Measurements from ENCODE around the gene KIF6.

KIF6 gene

GRCh38 chr6:39642270-39642669, 82.9 kb downstream of the KIF6 start:
- Histone ChIP-seq H3K36me3 (ENCODE audit: control insufficient read depth in 4 of 4, insufficient read depth in 4 of 4, low read length in 3 of 4) (no peaks in the 10 kb centered on the region), H3K4me3 (ENCODE audit: control insufficient read depth in 1 of 7, extremely low read depth in 1 of 7, insufficient read depth in 4 of 7, low read depth in 2 of 7, low read length in 6 of 7) (no peak overlapping the region), H3K27me3 (replicated peaks in 2 of 5; ENCODE audit: control insufficient read depth in 4 of 5, insufficient read depth in 5 of 5, low read length in 4 of 5) (peaks cover 0 to 5% (median 2%) of the 10 kb centered on the region in 5 experiments), H3K9me3 (ENCODE audit: control extremely low read depth in 1 of 5, control insufficient read depth in 4 of 5, insufficient read depth in 2 of 5, low read depth in 1 of 5, low read length in 4 of 5) (no peaks in the 10 kb centered on the region), H3K27ac (ENCODE audit: insufficient read depth in 1 of 2, low read depth in 1 of 2, low read length in 2 of 2, poor library complexity in 1 of 2, severe bottlenecking in 2 of 2) (no peak overlapping the region), H3K4me1 (ENCODE audit: control extremely low read depth in 1 of 4, control insufficient read depth in 4 of 4, insufficient read depth in 4 of 4, low read length in 3 of 4) (no peaks in the 10 kb centered on the region)
- 82% methylated on average over 1 of the region's 2 CpGs for WGBS (ENCODE audit: insufficient coverage)
- ChIA-PET CTCF (no interaction called here), POLR2A (no interaction called here)
- no peak for DNase-seq

GRCh38 chr6:39638126-39638822, 86.9 kb downstream of the KIF6 start:
- no peak for DNase-seq
- Histone ChIP-seq H3K36me3 (ENCODE audit: control insufficient read depth in 4 of 4, insufficient read depth in 4 of 4, low read length in 3 of 4) (no peaks in the 10 kb centered on the region), H3K27me3 (replicated peaks in 2 of 5; ENCODE audit: control insufficient read depth in 4 of 5, insufficient read depth in 5 of 5, low read length in 4 of 5) (peaks cover 0 to 5% (median 0%) of the 10 kb centered on the region in 5 experiments), H3K4me1 (ENCODE audit: control extremely low read depth in 1 of 4, control insufficient read depth in 4 of 4, insufficient read depth in 4 of 4, low read length in 3 of 4) (no peaks in the 10 kb centered on the region), H3K27ac (ENCODE audit: insufficient read depth in 1 of 2, low read depth in 1 of 2, low read length in 2 of 2, poor library complexity in 1 of 2, severe bottlenecking in 2 of 2) (no peak overlapping the region), H3K4me3 (ENCODE audit: control insufficient read depth in 1 of 7, extremely low read depth in 1 of 7, insufficient read depth in 4 of 7, low read depth in 2 of 7, low read length in 6 of 7) (no peak overlapping the region), H3K9me3 (ENCODE audit: control extremely low read depth in 1 of 5, control insufficient read depth in 4 of 5, insufficient read depth in 2 of 5, low read depth in 1 of 5, low read length in 4 of 5) (no peaks in the 10 kb centered on the region)
- 100% methylated on average over 1 of the region's 1 CpG for WGBS (ENCODE audit: insufficient coverage)
- ChIA-PET POLR2A (no interaction called here), CTCF (no interaction called here)

- H3K27me3 ChIP-seq (replicated peaks in 2 of 5; ENCODE audit: control insufficient read depth in 4 of 5, insufficient read depth in 5 of 5, low read length in 4 of 5) = no peaks in the 10 kb centered on the region
- WGBS (ENCODE audit: insufficient coverage) = no CpG with 5 or more reads among the region's 3 CpGs
- H3K9me3 ChIP-seq (ENCODE audit: control extremely low read depth in 1 of 5, control insufficient read depth in 4 of 5, insufficient read depth in 2 of 5, low read depth in 1 of 5, low read length in 4 of 5) = no peaks in the 10 kb centered on the region
- no peak overlapping the region for H3K4me3 ChIP-seq (ENCODE audit: control insufficient read depth in 1 of 7, extremely low read depth in 1 of 7, insufficient read depth in 4 of 7, low read depth in 2 of 7, low read length in 6 of 7)
- no peaks in the 10 kb centered on the region for H3K4me1 ChIP-seq (ENCODE audit: control extremely low read depth in 1 of 4, control insufficient read depth in 4 of 4, insufficient read depth in 4 of 4, low read length in 3 of 4)
- POLR2A ChIA-PET = no interaction called here
- DNase-seq = no peak
- no peaks in the 10 kb centered on the region for H3K36me3 ChIP-seq (ENCODE audit: control insufficient read depth in 4 of 4, insufficient read depth in 4 of 4, low read length in 3 of 4)
- CTCF ChIA-PET = no interaction called here
- no peak overlapping the region for H3K27ac ChIP-seq (ENCODE audit: insufficient read depth in 1 of 2, low read depth in 1 of 2, low read length in 2 of 2, poor library complexity in 1 of 2, severe bottlenecking in 2 of 2)
Observed at GRCh38 chr6:39634646-39635341, 90.4 kb downstream of the KIF6 start.

- Histone ChIP-seq H3K36me3 (ENCODE audit: control insufficient read depth in 4 of 4, insufficient read depth in 4 of 4, low read length in 3 of 4) (no peaks in the 10 kb centered on the region), H3K4me3 (ENCODE audit: control insufficient read depth in 1 of 7, extremely low read depth in 1 of 7, insufficient read depth in 4 of 7, low read depth in 2 of 7, low read length in 6 of 7) (no peak overlapping the region), H3K27ac (ENCODE audit: insufficient read depth in 1 of 2, low read depth in 1 of 2, low read length in 2 of 2, poor library complexity in 1 of 2, severe bottlenecking in 2 of 2) (no peak overlapping the region), H3K9me3 (ENCODE audit: control extremely low read depth in 1 of 5, control insufficient read depth in 4 of 5, insufficient read depth in 2 of 5, low read depth in 1 of 5, low read length in 4 of 5) (peaks cover 0 to 4% (median 0%) of the 10 kb centered on the region in 5 experiments), H3K27me3 (replicated peaks in 2 of 5; ENCODE audit: control insufficient read depth in 4 of 5, insufficient read depth in 5 of 5, low read length in 4 of 5) (peaks cover 0 to 2% (median 0%) of the 10 kb centered on the region in 5 experiments), H3K4me1 (ENCODE audit: control extremely low read depth in 1 of 4, control insufficient read depth in 4 of 4, insufficient read depth in 4 of 4, low read length in 3 of 4) (no peaks in the 10 kb centered on the region)
- CTCF ChIA-PET = no interaction called here
- DNase-seq = no peak
- POLR2A ChIA-PET = no interaction called here
- 100% methylated on average over 1 of the region's 2 CpGs for WGBS (ENCODE audit: insufficient coverage)
Observed at GRCh38 chr6:39625209-39625608, 100.0 kb downstream of the KIF6 start.

- Histone ChIP-seq H3K36me3 (ENCODE audit: control insufficient read depth in 4 of 4, insufficient read depth in 4 of 4, low read length in 3 of 4) (no peaks in the 10 kb centered on the region), H3K27me3 (replicated peaks in 2 of 5; ENCODE audit: control insufficient read depth in 4 of 5, insufficient read depth in 5 of 5, low read length in 4 of 5) (peaks cover 0 to 2% (median 0%) of the 10 kb centered on the region in 5 experiments), H3K9me3 (ENCODE audit: control extremely low read depth in 1 of 5, control insufficient read depth in 4 of 5, insufficient read depth in 2 of 5, low read depth in 1 of 5, low read length in 4 of 5) (peaks cover 0 to 4% (median 0%) of the 10 kb centered on the region in 5 experiments), H3K27ac (ENCODE audit: insufficient read depth in 1 of 2, low read depth in 1 of 2, low read length in 2 of 2, poor library complexity in 1 of 2, severe bottlenecking in 2 of 2) (no peak overlapping the region), H3K4me1 (ENCODE audit: control extremely low read depth in 1 of 4, control insufficient read depth in 4 of 4, insufficient read depth in 4 of 4, low read length in 3 of 4) (no peaks in the 10 kb centered on the region), H3K4me3 (ENCODE audit: control insufficient read depth in 1 of 7, extremely low read depth in 1 of 7, insufficient read depth in 4 of 7, low read depth in 2 of 7, low read length in 6 of 7) (no peak overlapping the region)
- WGBS (ENCODE audit: insufficient coverage) = 82% methylated on average over 3 of the region's 4 CpGs
- no peak for DNase-seq
- CTCF ChIA-PET = no interaction called here
- POLR2A ChIA-PET = no interaction called here
Observed at GRCh38 chr6:39623750-39624149, 101.5 kb downstream of the KIF6 start.

- Histone ChIP-seq H3K4me1 (ENCODE audit: control extremely low read depth in 1 of 4, control insufficient read depth in 4 of 4, insufficient read depth in 4 of 4, low read length in 3 of 4) (no peaks in the 10 kb centered on the region), H3K36me3 (ENCODE audit: control insufficient read depth in 4 of 4, insufficient read depth in 4 of 4, low read length in 3 of 4) (no peaks in the 10 kb centered on the region), H3K27ac (ENCODE audit: insufficient read depth in 1 of 2, low read depth in 1 of 2, low read length in 2 of 2, poor library complexity in 1 of 2, severe bottlenecking in 2 of 2) (no peak overlapping the region), H3K27me3 (replicated peaks in 2 of 5; ENCODE audit: control insufficient read depth in 4 of 5, insufficient read depth in 5 of 5, low read length in 4 of 5) (peaks cover 0 to 2% (median 0%) of the 10 kb centered on the region in 5 experiments), H3K4me3 (ENCODE audit: control insufficient read depth in 1 of 7, extremely low read depth in 1 of 7, insufficient read depth in 4 of 7, low read depth in 2 of 7, low read length in 6 of 7) (no peak overlapping the region), H3K9me3 (ENCODE audit: control extremely low read depth in 1 of 5, control insufficient read depth in 4 of 5, insufficient read depth in 2 of 5, low read depth in 1 of 5, low read length in 4 of 5) (no peaks in the 10 kb centered on the region)
- ChIA-PET POLR2A (interaction anchor here (0.6 kb wide), 1 partner anchor 1656 kb away, joined by 3 read pairs; no protein-coding TSS in a partner anchor), CTCF (no interaction called here)
- DNase-seq = no peak
- WGBS (ENCODE audit: insufficient coverage) = 100% methylated on average over 3 of the region's 3 CpGs
Observed at GRCh38 chr6:39617520-39617919, 107.7 kb downstream of the KIF6 start.

GRCh38 chr6:39617026-39617425, 108.2 kb downstream of the KIF6 start:
- H3K36me3 ChIP-seq (ENCODE audit: control insufficient read depth in 4 of 4, insufficient read depth in 4 of 4, low read length in 3 of 4) = no peaks in the 10 kb centered on the region
- H3K4me3 ChIP-seq (ENCODE audit: control insufficient read depth in 1 of 7, extremely low read depth in 1 of 7, insufficient read depth in 4 of 7, low read depth in 2 of 7, low read length in 6 of 7) = no peak overlapping the region
- no peaks in the 10 kb centered on the region for H3K4me1 ChIP-seq (ENCODE audit: control extremely low read depth in 1 of 4, control insufficient read depth in 4 of 4, insufficient read depth in 4 of 4, low read length in 3 of 4)
- H3K27ac ChIP-seq (ENCODE audit: insufficient read depth in 1 of 2, low read depth in 1 of 2, low read length in 2 of 2, poor library complexity in 1 of 2, severe bottlenecking in 2 of 2) = no peak overlapping the region
- CTCF ChIA-PET = no interaction called here
- peaks cover 0 to 2% (median 0%) of the 10 kb centered on the region in 5 experiments for H3K27me3 ChIP-seq (replicated peaks in 2 of 5; ENCODE audit: control insufficient read depth in 4 of 5, insufficient read depth in 5 of 5, low read length in 4 of 5)
- H3K9me3 ChIP-seq (ENCODE audit: control extremely low read depth in 1 of 5, control insufficient read depth in 4 of 5, insufficient read depth in 2 of 5, low read depth in 1 of 5, low read length in 4 of 5) = no peaks in the 10 kb centered on the region
- no peak for DNase-seq
- POLR2A ChIA-PET = no interaction called here
